Activated naive CD4-positive, alpha-beta T cell treated with anti-CD3 and anti-CD28 coated beads, Interleukin-2, amount 10 ng/mL, durations not matched to agents 7 days and 5 days (primary cell): ENCODE measurements around the gene ARSA.
"Not testable (repeated sequence)": the region's sequence is repeated elsewhere in the genome, so short reads cannot be mapped to it uniquely, and the experiment has no call there.

Experiments
- CTCF ChIA-PET: fragments of 350-600 bp; sonication (Branson Sonifier 250); formaldehyde crosslinking; loops from one replicate; lab custom pipeline; 2021; ENCODE audit warnings: antibody characterized with exemption; lab: Charles Lee
- DNase-seq: peaks from one replicate; pipeline ENCODE4 v3.0.0-alpha.2; 2020
- H3K27ac Mint-ChIP-seq: one replicate; pipeline ENCODE4 v1.8.0; 2021; ENCODE audit warnings: mild to moderate bottlenecking, moderate library complexity, mixed read lengths
- H3K27me3 Mint-ChIP-seq: one replicate; pipeline ENCODE4 v1.8.0; 2021; ENCODE audit warnings: mild to moderate bottlenecking, mixed read lengths
- H3K36me3 Mint-ChIP-seq: one replicate; pipeline ENCODE4 v1.8.0; 2021; ENCODE audit warnings: mixed read lengths
- H3K4me1 Mint-ChIP-seq: one replicate; pipeline ENCODE4 v1.8.0; 2021; ENCODE audit warnings: mixed read lengths
- H3K4me3 Mint-ChIP-seq: one replicate; pipeline ENCODE4 v1.8.0; 2021; ENCODE audit warnings: mild to moderate bottlenecking, moderate library complexity, mixed read lengths
- H3K9me3 Mint-ChIP-seq: one replicate; pipeline ENCODE4 v1.8.0; 2021; ENCODE audit warnings: mixed read lengths

ARSA gene

GRCh38 chr22:50621948-50622722 lies 5.8 kb downstream of the ARSA start:
- CTCF ChIA-PET: interaction anchor here (1.2 to 3.7 kb wide), 15 partner anchors 17 to 381 kb away, joined by 3 to 46 read pairs (median 5); partner anchors contain the start of genes SCO2, TUBGCP6 and TYMP
- H3K27me3 Mint-ChIP-seq: no peaks in the 10 kb centered on the region
- DNase-seq: peak; percentile 61
- H3K4me3 Mint-ChIP-seq: peak overlapping the region; percentile 85
- H3K36me3 Mint-ChIP-seq: peaks cover 7% of the 10 kb centered on the region
- H3K27ac Mint-ChIP-seq: peak overlapping the region; percentile 100
- peaks cover 54% of the 10 kb centered on the region for H3K4me1 Mint-ChIP-seq
- no peaks in the 10 kb centered on the region for H3K9me3 Mint-ChIP-seq

DNA sequence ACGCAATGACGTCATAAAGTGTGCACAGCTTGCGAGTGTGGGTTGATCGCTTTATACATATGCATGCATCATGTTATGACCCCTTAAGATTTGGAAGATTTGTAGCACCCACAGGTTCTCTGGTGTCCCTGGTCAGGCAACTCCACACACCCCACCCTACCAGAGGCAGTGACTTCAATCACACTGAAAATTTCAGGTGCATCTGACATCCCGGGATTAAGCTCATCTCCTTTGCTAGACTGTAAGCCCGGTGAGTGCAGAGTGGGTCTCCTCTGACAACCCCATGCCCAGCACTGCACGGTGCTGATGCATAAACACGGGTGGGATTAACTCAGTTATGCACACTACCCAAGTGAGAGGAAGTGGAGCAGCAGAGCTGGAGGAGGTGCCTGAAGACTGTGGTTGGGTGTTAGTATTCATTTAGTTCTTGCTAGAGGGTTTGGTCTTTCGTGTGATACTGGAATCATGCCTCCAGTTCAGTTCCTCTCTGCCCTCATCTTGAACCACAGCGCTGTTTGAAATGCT lies 6.5 kb downstream of the ARSA start:
- CTCF ChIA-PET: interaction anchor here (0.9 to 3.7 kb wide), 31 partner anchors 9 to 381 kb away, joined by 3 to 46 read pairs (median 4); partner anchors contain the start of genes KLHDC7B, LMF2, NCAPH2 and SBF1
- Mint-ChIP-seq H3K9me3 (no peaks in the 10 kb centered on the region), H3K36me3 (peaks cover 5% of the 10 kb centered on the region), H3K4me3 (peak overlapping the region; percentile 85), H3K4me1 (peaks cover 48% of the 10 kb centered on the region), H3K27ac (peak overlapping the region; percentile 100), H3K27me3 (no peaks in the 10 kb centered on the region)
- peak; percentile 70 for DNase-seq

GRCh38 chr22:50620593-50621355 lies 7.2 kb downstream of the ARSA start:
- CTCF ChIA-PET: interaction anchor here (0.6 to 3.7 kb wide), 35 partner anchors 9 to 380 kb away, joined by 3 to 46 read pairs (median 4); partner anchors contain the start of genes KLHDC7B, LMF2, NCAPH2 and SBF1
- Mint-ChIP-seq H3K27me3 (no peaks in the 10 kb centered on the region), H3K27ac (peak overlapping the region; percentile 100), H3K4me1 (peaks cover 46% of the 10 kb centered on the region), H3K4me3 (peak overlapping the region; percentile 85), H3K36me3 (peaks cover 5% of the 10 kb centered on the region), H3K9me3 (no peaks in the 10 kb centered on the region)
- DNase-seq: peak; percentile 86

DNA sequence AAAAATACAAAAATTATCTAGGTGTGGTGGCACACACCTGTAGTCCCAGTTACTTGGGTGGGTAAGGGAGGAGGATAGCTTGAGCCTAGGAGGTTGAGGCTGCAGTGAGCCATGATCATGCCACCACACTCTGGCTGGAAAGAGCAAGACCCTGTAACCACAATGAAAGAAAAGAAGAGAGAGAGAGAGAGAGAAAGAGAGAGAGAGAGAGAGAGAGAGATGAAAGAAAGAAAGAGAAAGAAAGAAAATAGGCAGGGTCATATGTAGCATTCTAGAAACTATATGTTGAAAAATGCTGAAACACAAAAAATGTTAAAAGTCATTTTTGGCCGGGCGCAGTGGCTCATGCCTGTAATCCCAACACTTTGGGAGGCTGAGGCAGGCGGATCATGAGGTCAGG lies 13.7 kb downstream of the ARSA start:
- H3K4me3 Mint-ChIP-seq, CTCF ChIA-PET: not testable (repeated sequence)

GRCh38 chr22:50613291-50613981 lies 14.5 kb downstream of the ARSA start:
- Mint-ChIP-seq H3K4me3 (no peak overlapping the region), H3K36me3 (no peaks in the 10 kb centered on the region), H3K4me1 (peaks cover 16% of the 10 kb centered on the region), H3K27ac (no peak overlapping the region), H3K9me3 (no peaks in the 10 kb centered on the region), H3K27me3 (peaks cover 59% of the 10 kb centered on the region)
- CTCF ChIA-PET: no interaction called here
- no peak for DNase-seq

More for the DNA sequence above, 13.7 kb downstream of the ARSA start:
- H3K27ac Mint-ChIP-seq, DNase-seq, H3K9me3 Mint-ChIP-seq, H3K36me3 Mint-ChIP-seq: not testable (repeated sequence)
- Mint-ChIP-seq H3K4me1 (peaks cover 19% of the 10 kb centered on the region), H3K27me3 (peaks cover 52% of the 10 kb centered on the region)

DNA sequence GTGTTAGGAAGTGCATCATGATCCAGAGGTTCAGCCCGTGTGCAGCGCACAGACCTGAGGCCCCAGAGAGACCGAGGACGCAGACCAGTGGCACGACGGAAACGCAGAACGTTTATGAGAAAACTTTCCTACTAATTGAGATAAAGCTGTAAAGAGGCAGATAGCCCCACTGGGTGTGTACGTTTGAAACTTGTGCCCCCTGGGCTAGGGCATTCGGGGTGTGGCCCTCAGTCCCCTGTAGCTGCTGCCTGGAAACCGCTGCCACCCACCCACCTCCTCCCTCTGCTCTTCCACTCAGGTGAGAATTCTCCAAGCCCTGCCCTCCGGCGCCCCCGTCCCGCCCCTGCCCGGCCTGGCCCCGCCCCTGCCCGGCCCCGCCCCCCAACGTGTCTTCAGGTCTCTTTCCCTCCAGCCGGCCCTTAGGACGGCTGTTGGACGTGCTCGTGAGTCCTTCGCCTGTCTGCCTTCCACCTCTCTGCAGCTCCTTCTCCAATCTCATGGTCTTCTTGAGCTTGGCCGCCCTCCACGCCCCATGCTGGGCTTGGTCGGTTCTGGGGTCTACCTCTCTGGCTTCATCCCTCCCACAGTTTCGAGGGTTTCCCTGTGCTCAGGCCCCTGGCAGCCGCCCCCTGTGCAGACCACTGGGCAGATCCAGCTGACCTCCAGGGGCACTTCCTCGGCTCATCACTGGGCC lies 15.3 kb downstream of the ARSA start:
- no peaks in the 10 kb centered on the region for H3K36me3 Mint-ChIP-seq
- peaks cover 14% of the 10 kb centered on the region for H3K4me1 Mint-ChIP-seq
- H3K4me3 Mint-ChIP-seq: no peak overlapping the region
- no peak overlapping the region for H3K27ac Mint-ChIP-seq
- peak; percentile 42 for DNase-seq
- CTCF ChIA-PET: no interaction called here
- peaks cover 65% of the 10 kb centered on the region for H3K27me3 Mint-ChIP-seq
- no peaks in the 10 kb centered on the region for H3K9me3 Mint-ChIP-seq

- Mint-ChIP-seq H3K27me3 (peaks cover 71% of the 10 kb centered on the region), H3K36me3 (no peaks in the 10 kb centered on the region), H3K9me3 (no peaks in the 10 kb centered on the region), H3K4me1 (peaks cover 14% of the 10 kb centered on the region), H3K27ac (no peak overlapping the region), H3K4me3 (no peak overlapping the region)
- DNase-seq: no peak
- CTCF ChIA-PET: no interaction called here
Observed at GRCh38 chr22:50612168-50612527, 15.8 kb downstream of the ARSA start.

DNA sequence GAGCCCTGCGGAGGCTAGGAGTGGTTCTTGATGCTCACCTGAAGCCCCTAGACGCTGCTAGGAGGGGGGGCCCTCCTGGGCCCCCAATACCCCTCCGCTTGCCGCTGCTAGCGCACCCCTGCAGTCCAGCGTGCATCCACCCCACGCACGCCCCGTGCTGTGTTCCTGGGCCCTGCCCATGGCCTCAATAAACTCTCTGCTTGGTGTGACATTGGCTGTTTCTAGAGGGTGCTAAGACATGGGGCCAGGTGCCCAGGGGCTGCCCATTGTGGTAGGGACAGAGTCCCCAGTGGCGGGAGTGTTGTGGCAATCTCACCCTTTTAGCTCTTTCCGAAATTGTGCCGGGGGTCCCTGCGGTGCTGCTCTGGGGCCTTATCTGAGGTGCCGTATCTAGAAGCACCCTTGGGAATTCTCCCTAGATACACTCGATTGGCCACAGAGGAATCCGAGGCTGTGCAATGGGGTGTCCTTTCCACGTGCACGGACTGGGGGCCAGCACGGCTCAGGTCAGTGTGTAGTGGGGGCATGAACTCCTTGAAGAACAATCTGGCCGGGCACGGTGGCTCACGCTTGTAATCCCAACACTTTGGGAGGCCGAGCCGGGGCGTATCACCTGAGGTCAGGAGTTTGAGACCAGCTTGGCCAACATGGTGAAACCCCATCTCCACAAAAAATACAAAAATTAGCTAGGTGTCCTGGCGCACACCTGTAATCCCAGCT lies 16.5 kb downstream of the ARSA start:
- CTCF ChIA-PET: no interaction called here
- H3K9me3 Mint-ChIP-seq: no peaks in the 10 kb centered on the region
- peaks cover 77% of the 10 kb centered on the region for H3K27me3 Mint-ChIP-seq
- no peak for DNase-seq
- no peaks in the 10 kb centered on the region for H3K36me3 Mint-ChIP-seq
- H3K4me3 Mint-ChIP-seq: no peak overlapping the region
- H3K27ac Mint-ChIP-seq: no peak overlapping the region
- H3K4me1 Mint-ChIP-seq: peaks cover 14% of the 10 kb centered on the region

- no peak overlapping the region for H3K27ac Mint-ChIP-seq
- DNase-seq: no peak
- no peak overlapping the region for H3K4me3 Mint-ChIP-seq
- no peaks in the 10 kb centered on the region for H3K9me3 Mint-ChIP-seq
- peaks cover 14% of the 10 kb centered on the region for H3K4me1 Mint-ChIP-seq
- CTCF ChIA-PET: no interaction called here
- peaks cover 86% of the 10 kb centered on the region for H3K27me3 Mint-ChIP-seq
- no peaks in the 10 kb centered on the region for H3K36me3 Mint-ChIP-seq
Observed at GRCh38 chr22:50610581-50610980, 17.4 kb downstream of the ARSA start.

DNA sequence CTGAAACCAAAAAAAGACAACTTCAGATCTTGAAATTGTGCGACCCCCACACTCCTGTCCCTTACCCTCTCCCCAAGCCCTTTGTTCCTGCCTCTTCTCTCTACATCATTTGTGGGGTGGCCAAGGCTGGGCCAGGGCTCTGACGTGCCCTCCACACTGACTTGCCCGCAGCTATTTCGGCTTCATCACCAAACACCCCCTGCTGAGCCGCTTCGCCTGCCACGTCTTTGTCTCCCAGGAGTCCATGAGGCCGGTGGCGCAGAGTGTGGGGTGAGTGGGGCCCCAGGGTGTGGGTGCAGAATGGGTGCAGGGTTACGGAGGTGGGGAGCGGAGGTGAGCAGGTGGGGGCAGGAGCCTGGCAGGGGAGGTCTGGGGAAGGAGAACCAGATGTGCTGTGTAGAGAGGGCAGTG lies 17.9 kb downstream of the ARSA start:
- H3K27me3 Mint-ChIP-seq: peaks cover 92% of the 10 kb centered on the region
- peaks cover 14% of the 10 kb centered on the region for H3K4me1 Mint-ChIP-seq
- no peaks in the 10 kb centered on the region for H3K9me3 Mint-ChIP-seq
- no peak overlapping the region for H3K4me3 Mint-ChIP-seq
- CTCF ChIA-PET: no interaction called here
- H3K27ac Mint-ChIP-seq: no peak overlapping the region
- no peak for DNase-seq
- H3K36me3 Mint-ChIP-seq: no peaks in the 10 kb centered on the region

- Mint-ChIP-seq H3K27me3 (peaks cover 96% of the 10 kb centered on the region), H3K36me3 (no peaks in the 10 kb centered on the region), H3K4me3 (no peak overlapping the region), H3K27ac (no peak overlapping the region), H3K9me3 (no peaks in the 10 kb centered on the region), H3K4me1 (peaks cover 14% of the 10 kb centered on the region)
- DNase-seq: no peak
- CTCF ChIA-PET: no interaction called here
Observed at GRCh38 chr22:50609599-50609998, 18.4 kb downstream of the ARSA start.

DNA sequence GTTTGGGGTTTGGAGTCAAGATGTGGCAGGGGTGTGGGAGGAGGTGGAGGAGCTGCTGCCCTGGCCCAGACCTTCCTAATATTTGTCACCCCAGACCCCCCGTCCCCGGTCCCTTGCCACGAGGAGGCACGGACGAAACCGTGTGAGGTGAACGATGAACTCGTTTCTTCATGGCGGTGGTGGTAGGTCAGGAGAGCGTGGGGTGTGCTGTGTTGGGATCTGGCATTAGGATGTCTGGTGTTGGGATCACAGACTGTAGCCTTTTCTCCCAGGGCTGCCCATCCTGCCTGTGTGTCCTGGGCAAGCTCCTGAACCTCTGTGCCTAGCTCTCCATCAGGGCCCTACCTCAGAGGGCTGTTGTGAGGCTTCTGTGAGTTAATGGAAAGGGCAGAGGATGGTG lies 19.0 kb downstream of the ARSA start:
- peaks cover 95% of the 10 kb centered on the region for H3K27me3 Mint-ChIP-seq
- CTCF ChIA-PET: no interaction called here
- no peaks in the 10 kb centered on the region for H3K36me3 Mint-ChIP-seq
- no peak overlapping the region for H3K4me3 Mint-ChIP-seq
- no peak for DNase-seq
- H3K4me1 Mint-ChIP-seq: peaks cover 10% of the 10 kb centered on the region
- H3K27ac Mint-ChIP-seq: no peak overlapping the region
- H3K9me3 Mint-ChIP-seq: no peaks in the 10 kb centered on the region
